ENCODE results near the gene SYNE1.

GRCh38 chr6:152503546-152503945 lies 133.6 kb downstream of the SYNE1 start:
- TF ChIP-seq, protein P1, sequence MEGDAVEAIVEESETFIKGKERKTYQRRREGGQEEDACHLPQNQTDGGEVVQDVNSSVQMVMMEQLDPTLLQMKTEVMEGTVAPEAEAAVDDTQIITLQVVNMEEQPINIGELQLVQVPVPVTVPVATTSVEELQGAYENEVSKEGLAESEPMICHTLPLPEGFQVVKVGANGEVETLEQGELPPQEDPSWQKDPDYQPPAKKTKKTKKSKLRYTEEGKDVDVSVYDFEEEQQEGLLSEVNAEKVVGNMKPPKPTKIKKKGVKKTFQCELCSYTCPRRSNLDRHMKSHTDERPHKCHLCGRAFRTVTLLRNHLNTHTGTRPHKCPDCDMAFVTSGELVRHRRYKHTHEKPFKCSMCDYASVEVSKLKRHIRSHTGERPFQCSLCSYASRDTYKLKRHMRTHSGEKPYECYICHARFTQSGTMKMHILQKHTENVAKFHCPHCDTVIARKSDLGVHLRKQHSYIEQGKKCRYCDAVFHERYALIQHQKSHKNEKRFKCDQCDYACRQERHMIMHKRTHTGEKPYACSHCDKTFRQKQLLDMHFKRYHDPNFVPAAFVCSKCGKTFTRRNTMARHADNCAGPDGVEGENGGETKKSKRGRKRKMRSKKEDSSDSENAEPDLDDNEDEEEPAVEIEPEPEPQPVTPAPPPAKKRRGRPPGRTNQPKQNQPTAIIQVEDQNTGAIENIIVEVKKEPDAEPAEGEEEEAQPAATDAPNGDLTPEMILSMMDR (IDR thresholded peaks at IDR 0.05), result no peak
- no peak for TF ChIP-seq POLR2A (IDR thresholded peaks at IDR 0.05)
- no peak for TF ChIP-seq POLR2AphosphoS5 (IDR thresholded peaks at IDR 0.05)
- no peak for TF ChIP-seq EP300 (IDR thresholded peaks at IDR 0.05)

All from upper lobe of left lung (tissue), 4 donors.